H9 (cell line): Measurements from ENCODE around the gene TRAF6. TPM values are rescaled to one million over a fixed set of nuclear protein-coding genes. Genes with fewer than 3 reads are reported as not detected.

ENCODE experiments used
- DNase-seq: peaks from one replicate; pipeline ENCODE4 v3.0.0-alpha.2; 2017
- H2AFZ ChIP-seq: one replicate; pipeline ENCODE4 v1.6.1; 2013; ENCODE audit warnings: mild to moderate bottlenecking, low read length, control low read depth, moderate library complexity
- H2AK5ac ChIP-seq: 2 replicates; pipeline ENCODE4 v1.6.1; 2013; ENCODE audit warnings: low read length, control low read depth, mixed read lengths; ENCODE audit not compliant: insufficient read length
- H2BK120ac ChIP-seq: one replicate; pipeline ENCODE4 v1.6.1; 2013; ENCODE audit warnings: low read depth, mild to moderate bottlenecking, low read length, control low read depth, inconsistent platforms; ENCODE audit not compliant: poor library complexity, severe bottlenecking
- H2BK12ac ChIP-seq: 2 replicates; pipeline ENCODE4 v1.6.1; 2013; ENCODE audit warnings: low read length, control low read depth, mixed read lengths, low read depth; ENCODE audit not compliant: insufficient read length
- H2BK15ac ChIP-seq: 2 replicates; pipeline ENCODE4 v1.6.1; 2013; ENCODE audit warnings: low read depth, low read length, control low read depth
- H2BK20ac ChIP-seq: one replicate; pipeline ENCODE4 v1.6.1; 2013; ENCODE audit warnings: low read depth, mild to moderate bottlenecking, low read length, control low read depth, inconsistent platforms; ENCODE audit not compliant: poor library complexity, severe bottlenecking
- H2BK5ac ChIP-seq: 2 replicates; pipeline ENCODE4 v1.6.1; 2013; ENCODE audit warnings: low read length, control low read depth, mixed read lengths; ENCODE audit not compliant: insufficient read length
- H3K14ac ChIP-seq: 2 replicates; pipeline ENCODE4 v1.6.1; 2013; ENCODE audit warnings: low read length, control low read depth; ENCODE audit not compliant: insufficient read depth
- H3K18ac ChIP-seq: 2 replicates; pipeline ENCODE4 v1.6.1; 2013; ENCODE audit warnings: low read depth, mild to moderate bottlenecking, mixed read lengths, low read length, control low read depth; ENCODE audit not compliant: insufficient read length
- H3K23ac ChIP-seq: 2 replicates; pipeline ENCODE4 v1.6.1; 2013; ENCODE audit warnings: low read length, control low read depth, mixed read lengths, low read depth; ENCODE audit not compliant: insufficient read length
- H3K23me2 ChIP-seq: 2 replicates; pipeline ENCODE4 v1.6.1; 2013; ENCODE audit warnings: low read depth, mild to moderate bottlenecking, mixed read lengths, low read length, control low read depth; ENCODE audit not compliant: insufficient read length, poor library complexity, severe bottlenecking
- H3K27ac ChIP-seq: 2 replicates; pipeline ENCODE4 v1.5.1; 2013; ENCODE audit warnings: low read length, control low read depth, mixed read lengths, low read depth; ENCODE audit not compliant: insufficient read length
- H3K27me3 ChIP-seq: 2 replicates; pipeline ENCODE4 v1.6.1; 2013; ENCODE audit warnings: low read length, control low read depth, inconsistent platforms; ENCODE audit not compliant: insufficient read depth
- H3K4ac ChIP-seq: 2 replicates; pipeline ENCODE4 v1.6.1; 2013; ENCODE audit warnings: low read depth, mild to moderate bottlenecking, control low read depth, inconsistent platforms, low read length, moderate library complexity
- H3K4me1 ChIP-seq: 2 replicates; pipeline ENCODE4 v1.6.1; 2013; ENCODE audit warnings: low read length, control low read depth, inconsistent platforms; ENCODE audit not compliant: insufficient read depth
- H3K4me2 ChIP-seq: 2 replicates; pipeline ENCODE4 v1.6.1; 2013; ENCODE audit warnings: low read length, control low read depth, mixed read lengths; ENCODE audit not compliant: insufficient read length, insufficient read depth
- H3K56ac ChIP-seq: 2 replicates; pipeline ENCODE4 v1.6.1; 2013; ENCODE audit warnings: low read depth, mild to moderate bottlenecking, mixed read lengths, low read length, control low read depth; ENCODE audit not compliant: insufficient read length
- H3K79me1 ChIP-seq: 2 replicates; pipeline ENCODE4 v1.6.1; 2013; ENCODE audit warnings: low read depth, mild to moderate bottlenecking, moderate library complexity, low read length, control low read depth, inconsistent platforms; ENCODE audit not compliant: insufficient read depth, poor library complexity, severe bottlenecking
- H3K79me2 ChIP-seq: 2 replicates; pipeline ENCODE4 v1.6.1; 2013; ENCODE audit warnings: low read length, control low read depth, inconsistent platforms; ENCODE audit not compliant: insufficient read depth
- H3K9ac ChIP-seq: 2 replicates; pipeline ENCODE4 v1.6.1; 2013; ENCODE audit warnings: low read length, control low read depth, mixed read lengths; ENCODE audit not compliant: insufficient read length; ENCODE audit errors: extremely low read depth
- H3K9me3 ChIP-seq: one replicate; pipeline ENCODE4 v1.6.1; 2013; ENCODE audit warnings: low read depth, low read length, inconsistent platforms; ENCODE audit not compliant: control insufficient read depth
- H3T11ph ChIP-seq: one replicate; pipeline ENCODE4 v1.6.1; 2013; ENCODE audit warnings: mild to moderate bottlenecking, low read length, control low read depth, inconsistent platforms
- H4K20me1 ChIP-seq: one replicate; pipeline ENCODE4 v1.6.1; 2013; ENCODE audit not compliant: control insufficient read depth, insufficient read length, insufficient read depth
- H4K5ac ChIP-seq: 2 replicates; pipeline ENCODE4 v1.6.1; 2013; ENCODE audit warnings: low read depth, mild to moderate bottlenecking, mixed read lengths, low read length, control low read depth; ENCODE audit not compliant: insufficient read length
- H4K8ac ChIP-seq: replicated peaks from 2 replicates; pipeline ENCODE4 v1.6.1; 2013; ENCODE audit warnings: low read length, control low read depth, mixed read lengths, low read depth; ENCODE audit not compliant: insufficient read length
- H4K91ac ChIP-seq: 2 replicates; pipeline ENCODE4 v1.6.1; 2013; ENCODE audit warnings: low read depth, mild to moderate bottlenecking, moderate library complexity, mixed read lengths, low read length, control low read depth; ENCODE audit not compliant: insufficient read length
- H3K27ac Mint-ChIP-seq, 3 experiments: 2 replicates in 2 of 3; 3 replicates in 1 of 3; pipeline ENCODE4 v1.8.0; 2020 to 2021; ENCODE audit warnings: mixed read lengths in 3 of 3, mild to moderate bottlenecking in 1 of 3, moderate library complexity in 1 of 3
- H3K27me3 Mint-ChIP-seq: 2 replicates; pipeline ENCODE4 v1.8.0; 2021; ENCODE audit warnings: low read depth, mild to moderate bottlenecking, moderate library complexity, mixed read lengths
- H3K36me3 Mint-ChIP-seq, 3 experiments: 2 replicates in 2 of 3; 3 replicates in 1 of 3; pipeline ENCODE4 v1.8.0; 2020 to 2021; ENCODE audit warnings: low read depth in 3 of 3, mixed read lengths in 3 of 3; ENCODE audit not compliant: insufficient read depth in 1 of 3
- H3K4me1 Mint-ChIP-seq, 2 experiments: 2 replicates each; pipeline ENCODE4 v1.8.0; 2020; ENCODE audit warnings: mixed read lengths in 2 of 2
- H3K4me3 Mint-ChIP-seq, 2 experiments: 2 replicates in 1 of 2; 3 replicates in 1 of 2; pipeline ENCODE4 v1.8.0; 2020 to 2021; ENCODE audit warnings: mild to moderate bottlenecking in 2 of 2, mixed read lengths in 2 of 2, moderate library complexity in 1 of 2
- H3K9me3 Mint-ChIP-seq, 2 experiments: 2 replicates in 1 of 2; 3 replicates in 1 of 2; pipeline ENCODE4 v1.8.0; 2020; ENCODE audit warnings: mild to moderate bottlenecking in 2 of 2, mixed read lengths in 2 of 2, moderate library complexity in 1 of 2
- CTCF ChIP-seq: fragments of 200-600 bp; sonication (generic); conservative IDR thresholded peaks from 3 replicates; pipeline ENCODE4 v1.8.0; 2021; ENCODE audit warnings: antibody characterized with exemption, mild to moderate bottlenecking
- WGBS: extraction: QIAGEN DNeasy Blood & Tissue Kit; methylation state at CpG from one replicate; pipeline ENCODE4 v1.1.7; 2013; ENCODE audit warnings: missing lambda C conversion rate, low lambda C conversion rate, mixed read lengths; ENCODE audit not compliant: insufficient read length; ENCODE audit errors: extremely low coverage; 5-methylcytosine and 5-hydroxymethylcytosine counted together
- total RNA-seq: library from RNA; stranded (reverse); gene quantifications from 2 replicates; pipeline ENCODE4 v1.2.1, GENCODE V29; 2021

The TRAF6 gene
- total RNA-seq, 1 experiment from 2014 or later = 9.9 TPM

GRCh38 chr11:36452236-36452940, 57.7 kb downstream of the TRAF6 start:
- no peak overlapping the region for H2BK12ac ChIP-seq
- H4K20me1 ChIP-seq = no peaks in the 10 kb centered on the region
- Mint-ChIP-seq H3K27ac (peak overlapping the region in 1 of 3 experiments; percentile 24; a peak in 1 of 7 replicates), H3K27me3 (no peaks in the 10 kb centered on the region; the same call in none of the 2 replicates), H3K4me3 (no peak overlapping the region), H3K4me1 (peaks cover 34 to 41% of the 10 kb centered on the region in 2 experiments), H3K36me3 (peaks cover 0 to 7% (median 0%) of the 10 kb centered on the region in 3 experiments; a peak in 3 of 7 replicates), H3K9me3 (no peaks in the 10 kb centered on the region; a peak in 1 of 5 replicates)
- no peak overlapping the region for H3T11ph ChIP-seq
- H3K56ac ChIP-seq = no peak overlapping the region
- H3K18ac ChIP-seq = no peak overlapping the region
- no peak overlapping the region for H2BK15ac ChIP-seq
- H4K5ac ChIP-seq = no peak overlapping the region
- H3K23ac ChIP-seq = no peak overlapping the region
- no peaks in the 10 kb centered on the region for H3K27me3 ChIP-seq
- WGBS = no CpG with 5 or more reads among the region's 5 CpGs
- H3K4me1 ChIP-seq = no peaks in the 10 kb centered on the region; the same call in 1 of the 2 replicates
- no peak overlapping the region for H3K4ac ChIP-seq
- no peak overlapping the region for H2BK5ac ChIP-seq
- no peak overlapping the region for H3K9ac ChIP-seq
- no peak for DNase-seq
- no peaks in the 10 kb centered on the region for H3K23me2 ChIP-seq
- H3K14ac ChIP-seq = no peak overlapping the region
- H4K8ac ChIP-seq = no peak overlapping the region
- H3K79me2 ChIP-seq = no peaks in the 10 kb centered on the region
- no peak overlapping the region for H2AK5ac ChIP-seq
- H3K27ac ChIP-seq = no peak overlapping the region
- no peak overlapping the region for H2AFZ ChIP-seq
- no peak overlapping the region for H2BK120ac ChIP-seq
- H3K79me1 ChIP-seq = no peaks in the 10 kb centered on the region
- no peak for TF ChIP-seq CTCF
- no peak overlapping the region for H3K4me2 ChIP-seq
- H2BK20ac ChIP-seq = no peak overlapping the region
- no peaks in the 10 kb centered on the region for H3K9me3 ChIP-seq
- no peak overlapping the region for H4K91ac ChIP-seq
